ENCODE measurements around the gene GAREM2.

GRCh38 chr2:26139269-26140183 lies 33.4 kb upstream of the GAREM2 start:
- no peak for TF ChIP-seq ZNF510 (tag by site-specific recombination; IDR thresholded peaks at IDR 0.05; ENCODE audit: insufficient replicate concordance)
- TF ChIP-seq, protein P1, sequence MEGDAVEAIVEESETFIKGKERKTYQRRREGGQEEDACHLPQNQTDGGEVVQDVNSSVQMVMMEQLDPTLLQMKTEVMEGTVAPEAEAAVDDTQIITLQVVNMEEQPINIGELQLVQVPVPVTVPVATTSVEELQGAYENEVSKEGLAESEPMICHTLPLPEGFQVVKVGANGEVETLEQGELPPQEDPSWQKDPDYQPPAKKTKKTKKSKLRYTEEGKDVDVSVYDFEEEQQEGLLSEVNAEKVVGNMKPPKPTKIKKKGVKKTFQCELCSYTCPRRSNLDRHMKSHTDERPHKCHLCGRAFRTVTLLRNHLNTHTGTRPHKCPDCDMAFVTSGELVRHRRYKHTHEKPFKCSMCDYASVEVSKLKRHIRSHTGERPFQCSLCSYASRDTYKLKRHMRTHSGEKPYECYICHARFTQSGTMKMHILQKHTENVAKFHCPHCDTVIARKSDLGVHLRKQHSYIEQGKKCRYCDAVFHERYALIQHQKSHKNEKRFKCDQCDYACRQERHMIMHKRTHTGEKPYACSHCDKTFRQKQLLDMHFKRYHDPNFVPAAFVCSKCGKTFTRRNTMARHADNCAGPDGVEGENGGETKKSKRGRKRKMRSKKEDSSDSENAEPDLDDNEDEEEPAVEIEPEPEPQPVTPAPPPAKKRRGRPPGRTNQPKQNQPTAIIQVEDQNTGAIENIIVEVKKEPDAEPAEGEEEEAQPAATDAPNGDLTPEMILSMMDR (tag by site-specific recombination; IDR thresholded peaks at IDR 0.05) = no peak
- TF ChIP-seq GLIS2 (tag by site-specific recombination; IDR thresholded peaks at IDR 0.05) = no peak
